ENCODE measurements around the gene IFRD2. TPM values are rescaled to one million over a fixed set of nuclear protein-coding genes. Genes with fewer than 3 reads are reported as not detected.

IFRD2 gene
- total and polyA plus RNA-seq, 2 of the 13 experiments (the other 11 are each of a cell fraction or from before 2014, with no cell fraction given): 32.8 to 96.1 TPM

DNA sequence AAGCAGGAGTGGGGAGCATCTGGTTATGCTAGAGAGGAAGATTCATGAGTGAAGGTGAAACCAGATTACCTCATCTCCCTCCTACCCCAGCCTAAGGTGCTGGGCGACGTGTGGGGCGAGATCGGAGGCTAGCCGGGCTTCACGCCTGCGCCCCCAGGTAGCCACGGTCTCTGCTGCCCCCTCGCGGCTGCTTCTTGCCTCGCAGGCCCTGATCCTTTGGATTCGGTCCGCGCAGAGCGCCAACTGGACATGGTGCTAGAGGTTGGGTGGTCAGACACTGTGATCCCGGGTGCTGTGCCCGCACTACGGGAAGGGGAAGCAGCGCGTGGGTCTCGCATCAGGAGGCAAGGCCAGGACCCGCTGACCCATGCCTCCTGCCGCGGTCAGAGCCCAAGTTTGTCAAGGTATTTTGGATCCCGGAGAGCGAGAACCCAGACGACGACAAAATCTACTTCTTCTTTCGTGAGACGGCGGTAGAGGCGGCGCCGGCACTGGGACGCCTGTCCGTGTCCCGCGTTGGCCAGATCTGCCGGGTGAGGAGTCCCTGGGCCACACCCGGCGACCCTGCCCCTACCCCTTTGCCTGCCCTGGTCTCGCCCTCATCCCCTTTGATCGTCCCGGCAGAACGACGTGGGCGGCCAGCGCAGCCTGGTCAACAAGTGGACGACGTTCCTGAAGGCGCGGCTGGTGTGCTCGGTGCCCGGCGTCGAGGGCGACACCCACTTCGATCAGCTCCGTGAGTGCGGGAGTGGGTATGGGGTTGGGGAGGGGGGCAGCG lies 19.1 kb downstream of the IFRD2 start (continued):
- TF ChIP-seq, protein P1, sequence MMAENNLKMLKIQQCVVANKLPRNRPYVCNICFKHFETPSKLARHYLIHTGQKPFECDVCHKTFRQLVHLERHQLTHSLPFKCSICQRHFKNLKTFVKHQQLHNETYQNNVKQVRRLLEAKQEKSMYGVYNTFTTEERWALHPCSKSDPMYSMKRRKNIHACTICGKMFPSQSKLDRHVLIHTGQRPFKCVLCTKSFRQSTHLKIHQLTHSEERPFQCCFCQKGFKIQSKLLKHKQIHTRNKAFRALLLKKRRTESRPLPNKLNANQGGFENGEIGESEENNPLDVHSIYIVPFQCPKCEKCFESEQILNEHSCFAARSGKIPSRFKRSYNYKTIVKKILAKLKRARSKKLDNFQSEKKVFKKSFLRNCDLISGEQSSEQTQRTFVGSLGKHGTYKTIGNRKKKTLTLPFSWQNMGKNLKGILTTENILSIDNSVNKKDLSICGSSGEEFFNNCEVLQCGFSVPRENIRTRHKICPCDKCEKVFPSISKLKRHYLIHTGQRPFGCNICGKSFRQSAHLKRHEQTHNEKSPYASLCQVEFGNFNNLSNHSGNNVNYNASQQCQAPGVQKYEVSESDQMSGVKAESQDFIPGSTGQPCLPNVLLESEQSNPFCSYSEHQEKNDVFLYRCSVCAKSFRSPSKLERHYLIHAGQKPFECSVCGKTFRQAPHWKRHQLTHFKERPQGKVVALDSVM (CRISPR knock-in tag; IDR thresholded peaks at IDR 0.05): peak; percentile 56; the same call in 1 of the 2 replicates
- TF ChIP-seq JUN (CRISPR knock-in tag; IDR thresholded peaks at IDR 0.05) (0 out of 2 replicates have a peak, but pooled peaks have one; percentile 21), EED (CRISPR knock-in tag; IDR thresholded peaks at IDR 0.05) (no peak), ZNF670 (CRISPR knock-in tag; IDR thresholded peaks at IDR 0.05; ENCODE audit: borderline replicate concordance) (no peak), ARNT (IDR thresholded peaks at IDR 0.05) (no peak), PAWR (CRISPR knock-in tag; IDR thresholded peaks at IDR 0.05; ENCODE audit: borderline replicate concordance) (no peak), LCORL (IDR thresholded peaks at IDR 0.05) (no peak), LCORL (CRISPR knock-in tag; IDR thresholded peaks at IDR 0.05) (peak; percentile 88), RXRA (CRISPR knock-in tag; IDR thresholded peaks at IDR 0.05) (peak; percentile 78), ZNF83 (CRISPR knock-in tag; IDR thresholded peaks at IDR 0.05; ENCODE audit: borderline replicate concordance) (no peak), REL (CRISPR knock-in tag; conservative IDR thresholded peaks at IDR 0.05) (no peak), ZNF879 (CRISPR knock-in tag; IDR thresholded peaks at IDR 0.05) (no peak), SAFB2 (CRISPR knock-in tag; IDR thresholded peaks at IDR 0.05; ENCODE audit: borderline replicate concordance, low read depth) (no peak), ZMYM3 (CRISPR knock-in tag; IDR thresholded peaks at IDR 0.05) (no peak), ZNF598 (CRISPR knock-in tag; IDR thresholded peaks at IDR 0.05; ENCODE audit: borderline replicate concordance) (no peak; the same call in 1 of the 2 replicates), ZNF34 (CRISPR knock-in tag; IDR thresholded peaks at IDR 0.05; ENCODE audit: borderline replicate concordance) (no peak), HNF4A (CRISPR knock-in tag; IDR thresholded peaks at IDR 0.05) (no peak)
- TF ChIP-seq, protein P2, sequence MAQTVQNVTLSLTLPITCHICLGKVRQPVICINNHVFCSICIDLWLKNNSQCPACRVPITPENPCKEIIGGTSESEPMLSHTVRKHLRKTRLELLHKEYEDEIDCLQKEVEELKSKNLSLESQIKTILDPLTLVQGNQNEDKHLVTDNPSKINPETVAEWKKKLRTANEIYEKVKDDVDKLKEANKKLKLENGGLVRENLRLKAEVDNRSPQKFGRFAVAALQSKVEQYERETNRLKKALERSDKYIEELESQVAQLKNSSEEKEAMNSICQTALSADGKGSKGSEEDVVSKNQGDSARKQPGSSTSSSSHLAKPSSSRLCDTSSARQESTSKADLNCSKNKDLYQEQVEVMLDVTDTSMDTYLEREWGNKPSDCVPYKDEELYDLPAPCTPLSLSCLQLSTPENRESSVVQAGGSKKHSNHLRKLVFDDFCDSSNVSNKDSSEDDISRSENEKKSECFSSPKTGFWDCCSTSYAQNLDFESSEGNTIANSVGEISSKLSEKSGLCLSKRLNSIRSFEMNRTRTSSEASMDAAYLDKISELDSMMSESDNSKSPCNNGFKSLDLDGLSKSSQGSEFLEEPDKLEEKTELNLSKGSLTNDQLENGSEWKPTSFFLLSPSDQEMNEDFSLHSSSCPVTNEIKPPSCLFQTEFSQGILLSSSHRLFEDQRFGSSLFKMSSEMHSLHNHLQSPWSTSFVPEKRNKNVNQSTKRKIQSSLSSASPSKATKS (CRISPR knock-in tag; IDR thresholded peaks at IDR 0.05): no peak
- TF ChIP-seq, protein P3, sequence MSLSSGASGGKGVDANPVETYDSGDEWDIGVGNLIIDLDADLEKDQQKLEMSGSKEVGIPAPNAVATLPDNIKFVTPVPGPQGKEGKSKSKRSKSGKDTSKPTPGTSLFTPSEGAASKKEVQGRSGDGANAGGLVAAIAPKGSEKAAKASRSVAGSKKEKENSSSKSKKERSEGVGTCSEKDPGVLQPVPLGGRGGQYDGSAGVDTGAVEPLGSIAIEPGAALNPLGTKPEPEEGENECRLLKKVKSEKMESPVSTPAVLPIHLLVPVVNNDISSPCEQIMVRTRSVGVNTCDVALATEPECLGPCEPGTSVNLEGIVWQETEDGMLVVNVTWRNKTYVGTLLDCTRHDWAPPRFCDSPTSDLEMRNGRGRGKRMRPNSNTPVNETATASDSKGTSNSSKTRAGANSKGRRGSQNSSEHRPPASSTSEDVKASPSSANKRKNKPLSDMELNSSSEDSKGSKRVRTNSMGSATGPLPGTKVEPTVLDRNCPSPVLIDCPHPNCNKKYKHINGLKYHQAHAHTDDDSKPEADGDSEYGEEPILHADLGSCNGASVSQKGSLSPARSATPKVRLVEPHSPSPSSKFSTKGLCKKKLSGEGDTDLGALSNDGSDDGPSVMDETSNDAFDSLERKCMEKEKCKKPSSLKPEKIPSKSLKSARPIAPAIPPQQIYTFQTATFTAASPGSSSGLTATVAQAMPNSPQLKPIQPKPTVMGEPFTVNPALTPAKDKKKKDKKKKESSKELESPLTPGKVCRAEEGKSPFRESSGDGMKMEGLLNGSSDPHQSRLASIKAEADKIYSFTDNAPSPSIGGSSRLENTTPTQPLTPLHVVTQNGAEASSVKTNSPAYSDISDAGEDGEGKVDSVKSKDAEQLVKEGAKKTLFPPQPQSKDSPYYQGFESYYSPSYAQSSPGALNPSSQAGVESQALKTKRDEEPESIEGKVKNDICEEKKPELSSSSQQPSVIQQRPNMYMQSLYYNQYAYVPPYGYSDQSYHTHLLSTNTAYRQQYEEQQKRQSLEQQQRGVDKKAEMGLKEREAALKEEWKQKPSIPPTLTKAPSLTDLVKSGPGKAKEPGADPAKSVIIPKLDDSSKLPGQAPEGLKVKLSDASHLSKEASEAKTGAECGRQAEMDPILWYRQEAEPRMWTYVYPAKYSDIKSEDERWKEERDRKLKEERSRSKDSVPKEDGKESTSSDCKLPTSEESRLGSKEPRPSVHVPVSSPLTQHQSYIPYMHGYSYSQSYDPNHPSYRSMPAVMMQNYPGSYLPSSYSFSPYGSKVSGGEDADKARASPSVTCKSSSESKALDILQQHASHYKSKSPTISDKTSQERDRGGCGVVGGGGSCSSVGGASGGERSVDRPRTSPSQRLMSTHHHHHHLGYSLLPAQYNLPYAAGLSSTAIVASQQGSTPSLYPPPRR (CRISPR knock-in tag; IDR thresholded peaks at IDR 0.05; ENCODE audit: borderline replicate concordance): no peak
- TF ChIP-seq, protein P4, sequence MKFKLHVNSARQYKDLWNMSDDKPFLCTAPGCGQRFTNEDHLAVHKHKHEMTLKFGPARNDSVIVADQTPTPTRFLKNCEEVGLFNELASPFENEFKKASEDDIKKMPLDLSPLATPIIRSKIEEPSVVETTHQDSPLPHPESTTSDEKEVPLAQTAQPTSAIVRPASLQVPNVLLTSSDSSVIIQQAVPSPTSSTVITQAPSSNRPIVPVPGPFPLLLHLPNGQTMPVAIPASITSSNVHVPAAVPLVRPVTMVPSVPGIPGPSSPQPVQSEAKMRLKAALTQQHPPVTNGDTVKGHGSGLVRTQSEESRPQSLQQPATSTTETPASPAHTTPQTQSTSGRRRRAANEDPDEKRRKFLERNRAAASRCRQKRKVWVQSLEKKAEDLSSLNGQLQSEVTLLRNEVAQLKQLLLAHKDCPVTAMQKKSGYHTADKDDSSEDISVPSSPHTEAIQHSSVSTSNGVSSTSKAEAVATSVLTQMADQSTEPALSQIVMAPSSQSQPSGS (CRISPR knock-in tag; IDR thresholded peaks at IDR 0.05): peak; percentile 94

All from HepG2 (cell line).